ENCODE results near the gene GLOD4. TPM values are rescaled to one million over a fixed set of nuclear protein-coding genes. Genes with fewer than 3 reads are reported as not detected.
"Not testable (repeated sequence)": the region's sequence is repeated elsewhere in the genome, so short reads cannot be mapped to it uniquely, and the experiment has no call there.

Gene GLOD4
- total and polyA plus RNA-seq, 4 experiments from 2014 or later = 94.9 to 131 (median 109) TPM

DNA sequence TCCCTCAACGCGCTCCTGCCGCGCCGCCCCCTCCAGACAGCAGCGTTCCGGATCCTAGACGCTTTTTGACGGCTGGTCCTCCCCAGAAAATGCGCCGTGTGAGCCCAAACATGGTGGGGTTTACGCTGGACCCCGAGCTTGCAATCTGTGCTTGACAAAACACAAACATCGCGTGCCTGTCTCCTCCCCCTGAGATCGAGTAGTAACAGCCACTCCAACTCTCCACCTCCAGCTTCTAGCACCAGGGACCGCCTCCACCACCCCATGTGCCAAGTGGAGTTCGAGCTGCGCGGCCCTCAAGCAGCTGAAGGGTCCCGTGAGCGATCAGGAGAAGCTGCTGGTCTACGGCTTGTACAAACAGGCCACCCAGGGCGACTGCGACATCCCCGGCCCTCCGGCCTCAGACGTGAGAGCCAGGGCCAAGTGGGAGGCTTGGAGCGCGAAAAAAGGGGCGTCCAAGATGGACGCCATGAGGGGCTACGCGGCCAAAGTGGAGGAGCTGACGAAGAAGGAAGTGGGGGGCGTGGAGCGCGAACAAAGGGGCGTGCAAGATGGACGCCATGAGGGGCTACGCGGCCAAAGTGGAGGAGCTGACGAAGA is 29.4 kb downstream of the GLOD4 start:
- peak overlapping the region; percentile 73 to 81 for H3K4me3 ChIP-seq (ENCODE audit: low read length in 2 of 2)
- no peaks in the 10 kb centered on the region for H3K9me3 ChIP-seq (ENCODE audit: control insufficient read depth in 1 of 2, low read length in 2 of 2)
- Mint-ChIP-seq H3K4me1 (peaks cover 24 to 46% (median 33%) of the 10 kb centered on the region in 4 donors), H3K36me3 (peaks cover 7 to 27% of the 10 kb centered on the region in 2 donors), H3K9me3 (no peaks in the 10 kb centered on the region), H3K27me3 (no peaks in the 10 kb centered on the region), H3K27ac (peak overlapping the region; percentile 86 to 97 (median 93)), H3K4me3 (peak overlapping the region; percentile 91 to 97 (median 93))
- ChIA-PET CTCF (ENCODE audit: partially characterized antibody) (interaction anchor here (1.0 to 1.9 kb wide), 10 partner anchors 9 to 342 kb away, joined by 3 to 8 read pairs (median 4); partner anchors contain the start of genes GLOD4 and TIMM22), POLR2A (ENCODE audit: partially characterized antibody) (interaction anchor here (0.5 to 4.5 kb wide), 12 partner anchors 9 to 336 kb away, joined by 3 to 37 read pairs (median 4); partner anchors contain the start of genes GLOD4, MRM3, TIMM22 and VPS53)
- no peak for DNase-seq
- peaks cover 4% of the 10 kb centered on the region for H3K36me3 ChIP-seq (ENCODE audit: insufficient read depth, low read length)
- no peaks in the 10 kb centered on the region for H3K27me3 ChIP-seq (ENCODE audit: insufficient read depth, low read length)
- intact Hi-C loops (cut with micrococcal nuclease) = loop anchor here (1.0 to 2.0 kb wide), 5 partner anchors 20 to 340 kb away; partner anchors contain the start of genes GLOD4, MRM3, TLCD3A and VPS53
- peaks cover 27% of the 10 kb centered on the region for H3K4me1 ChIP-seq (ENCODE audit: insufficient read depth, low read length)
- peak overlapping the region; percentile 69 for H3K27ac ChIP-seq (ENCODE audit: low read depth, low read length)

DNA sequence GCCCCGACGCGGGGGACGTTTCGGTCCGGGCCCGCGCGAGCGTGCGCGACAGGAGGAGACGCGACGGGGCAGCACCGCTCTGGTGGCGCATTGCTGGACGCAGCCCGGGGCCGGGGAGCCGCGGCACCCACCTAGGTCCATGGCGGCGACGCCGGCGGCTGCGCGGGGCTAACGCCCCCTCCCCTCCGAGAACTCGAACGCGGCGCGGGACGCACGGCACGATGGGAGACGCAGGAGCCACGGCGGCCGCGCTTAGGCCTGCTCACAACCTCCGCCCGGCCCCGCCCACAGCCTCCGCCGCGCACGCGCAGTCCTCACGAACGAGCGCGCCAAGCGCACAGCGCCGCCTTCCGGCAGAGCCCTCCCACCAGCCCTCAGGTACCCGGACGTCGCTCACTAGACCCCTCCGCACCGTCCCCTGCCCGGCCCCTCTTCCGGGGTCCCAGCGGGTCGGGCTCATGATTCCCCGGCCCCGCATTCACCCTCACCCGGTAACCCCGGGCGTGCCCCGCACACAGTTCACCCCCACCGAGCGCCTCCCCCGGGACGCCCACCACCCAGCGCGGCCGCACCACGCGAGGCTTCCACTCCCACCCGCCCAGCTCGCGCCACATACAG is 30.0 kb downstream of the GLOD4 start, which contains the start of gene GEMIN4:
Gene GEMIN4, minus strand, starts transcription at position 263 of the 618 bp plus-strand sequence. Its CDS starts 122 bp downstream, at position 141.
- POLR2A ChIA-PET (ENCODE audit: partially characterized antibody) = interaction anchor here (0.5 to 4.5 kb wide), 13 partner anchors 10 to 336 kb away, joined by 3 to 37 read pairs (median 3); partner anchors contain the start of genes GLOD4, MRM3, TIMM22 and VPS53

DNA sequence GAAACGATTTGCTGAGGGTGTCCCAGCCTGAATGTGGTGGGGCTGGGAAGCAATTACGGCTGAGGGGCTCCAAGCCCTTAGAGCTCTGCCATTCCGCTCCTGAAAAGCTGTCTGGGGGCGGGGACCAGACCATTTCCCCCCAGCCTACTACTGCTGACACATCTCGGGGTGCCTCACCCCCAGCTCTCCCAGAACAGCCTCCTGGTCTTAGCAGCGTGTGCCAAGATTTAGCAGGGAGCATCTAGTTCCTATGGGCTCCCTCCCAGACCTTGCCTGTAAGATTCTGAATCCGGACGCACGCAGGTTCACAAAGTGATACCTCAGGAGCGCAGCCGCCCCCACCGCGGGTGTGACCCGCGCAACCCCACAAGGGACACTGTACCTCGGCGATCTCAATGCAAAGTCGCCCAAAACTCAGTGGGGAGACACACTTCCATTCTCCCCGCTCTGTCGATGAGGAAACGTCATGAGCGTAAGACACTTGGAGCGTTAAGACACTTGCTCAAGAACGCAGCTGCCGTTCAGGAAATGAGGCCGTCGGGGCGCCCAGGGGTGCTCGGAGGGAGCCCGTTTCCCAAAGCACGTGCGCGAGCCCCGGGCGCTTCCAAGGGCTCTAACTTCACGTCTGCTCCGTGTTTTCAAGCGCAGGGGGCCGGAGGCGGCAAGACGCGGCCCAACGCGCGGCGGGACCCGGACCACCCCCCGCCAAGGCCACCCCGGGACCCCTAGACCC is 30.6 kb downstream of the GLOD4 start:
- Mint-ChIP-seq H3K27ac (peak overlapping the region; percentile 80 to 96 (median 95)), H3K36me3 (peaks cover 0 to 29% of the 10 kb centered on the region in 2 donors), H3K27me3 (no peaks in the 10 kb centered on the region), H3K4me1 (peaks cover 24 to 46% (median 33%) of the 10 kb centered on the region in 4 donors), H3K4me3 (peak overlapping the region; percentile 92 to 96 (median 94)), H3K9me3 (no peaks in the 10 kb centered on the region)
- peaks cover 15% of the 10 kb centered on the region for H3K36me3 ChIP-seq (ENCODE audit: insufficient read depth, low read length)
- no peaks in the 10 kb centered on the region for H3K9me3 ChIP-seq (ENCODE audit: control insufficient read depth in 1 of 2, low read length in 2 of 2)
- POLR2A ChIA-PET (ENCODE audit: partially characterized antibody) = interaction anchor here (1.0 to 4.5 kb wide), 5 partner anchors 9 to 335 kb away, joined by 3 to 37 read pairs (median 5); partner anchors contain the start of genes GLOD4, MRM3 and VPS53
- CTCF ChIA-PET (ENCODE audit: partially characterized antibody) = interaction anchor here (0.7 to 1.8 kb wide), 2 partner anchors 30 to 36 kb away, joined by 3 to 5 read pairs; partner anchors contain the start of gene GLOD4
- intact Hi-C loops (cut with micrococcal nuclease) = loop anchor here (1.0 to 2.0 kb wide), 5 partner anchors 19 to 339 kb away; partner anchors contain the start of genes GLOD4, MRM3, TLCD3A and VPS53
- H3K27ac ChIP-seq (ENCODE audit: low read depth, low read length) = peak overlapping the region; percentile 69
- peaks cover 27% of the 10 kb centered on the region for H3K4me1 ChIP-seq (ENCODE audit: insufficient read depth, low read length)
- H3K27me3 ChIP-seq (ENCODE audit: insufficient read depth, low read length) = no peaks in the 10 kb centered on the region
- H3K4me3 ChIP-seq (ENCODE audit: low read length in 2 of 2) = peak overlapping the region; percentile 69 to 81
- peak in 4 of 5 donors; percentile 59 to 73 (median 65) for DNase-seq

More for the DNA sequence above, 30.0 kb downstream of the GLOD4 start, which contains the start of gene GEMIN4:
- Histone ChIP-seq H3K27me3 (ENCODE audit: insufficient read depth, low read length) (no peaks in the 10 kb centered on the region), H3K4me1 (ENCODE audit: insufficient read depth, low read length) (peaks cover 27% of the 10 kb centered on the region), H3K4me3 (ENCODE audit: low read length in 2 of 2) (peak within 1 kb of the TSS; percentile 73 to 81), H3K36me3 (ENCODE audit: insufficient read depth, low read length) (peaks cover 9% of the 10 kb centered on the region), H3K27ac (ENCODE audit: low read depth, low read length) (peak within 1 kb of the TSS; percentile 69), H3K9me3 (ENCODE audit: control insufficient read depth in 1 of 2, low read length in 2 of 2) (no peaks in the 10 kb centered on the region)
- Mint-ChIP-seq H3K36me3 (peaks cover 6 to 31% of the 10 kb centered on the region in 2 donors), H3K4me3 (peak within 1 kb of the TSS; percentile 92 to 97 (median 94)), H3K9me3 (no peaks in the 10 kb centered on the region), H3K27ac (peak within 1 kb of the TSS; percentile 86 to 97 (median 95)), H3K27me3 (no peaks in the 10 kb centered on the region), H3K4me1 (peaks cover 24 to 46% (median 33%) of the 10 kb centered on the region in 4 donors)
- CTCF ChIA-PET (ENCODE audit: partially characterized antibody) = interaction anchor here (1.0 to 1.9 kb wide), 9 partner anchors 8 to 341 kb away, joined by 3 to 8 read pairs (median 5); partner anchors contain the start of genes GLOD4 and TIMM22
- intact Hi-C loops (cut with micrococcal nuclease) = loop anchor here (1.0 to 2.0 kb wide), 5 partner anchors 19 to 340 kb away; partner anchors contain the start of genes GLOD4, MRM3, TLCD3A and VPS53
- DNase-seq = peak; percentile 93 to 99 (median 96)

DNA sequence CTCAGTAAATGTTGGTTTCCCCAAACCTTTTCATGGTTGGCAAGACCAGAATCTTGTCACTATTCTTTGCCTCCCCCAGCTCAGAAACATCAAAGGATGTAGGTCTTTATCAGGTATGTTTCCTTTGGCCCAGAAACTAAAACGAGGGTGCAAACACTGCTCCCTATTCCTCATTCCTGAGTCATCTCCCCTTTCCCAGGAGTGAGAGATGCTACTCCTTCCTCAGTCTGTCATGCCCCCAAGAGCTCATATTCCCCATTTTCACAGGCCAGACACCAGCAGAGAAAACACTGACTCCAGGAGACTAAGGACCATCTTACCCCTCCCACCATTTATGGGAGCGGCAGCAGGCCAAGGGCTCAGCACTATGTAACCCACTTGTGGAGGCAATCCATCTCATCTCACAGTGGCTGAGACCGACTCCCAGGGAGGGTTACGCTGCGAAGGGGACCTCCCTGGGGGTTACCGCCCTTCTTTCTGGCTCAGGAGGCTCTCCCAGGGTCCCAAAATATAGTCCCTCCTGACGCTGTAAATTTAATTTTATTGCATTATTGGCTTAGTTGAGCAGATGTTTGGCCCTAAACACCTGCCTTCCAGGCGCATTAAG is 31.5 kb downstream of the GLOD4 start:
- H3K9me3 Mint-ChIP-seq = no peaks in the 10 kb centered on the region
- Histone ChIP-seq H3K9me3 (ENCODE audit: control insufficient read depth in 1 of 2, low read length in 2 of 2) (no peaks in the 10 kb centered on the region), H3K27me3 (ENCODE audit: insufficient read depth, low read length) (no peaks in the 10 kb centered on the region), H3K27ac (ENCODE audit: low read depth, low read length) (no peak overlapping the region), H3K4me1 (ENCODE audit: insufficient read depth, low read length) (peaks cover 27% of the 10 kb centered on the region), H3K36me3 (ENCODE audit: insufficient read depth, low read length) (peaks cover 24% of the 10 kb centered on the region), H3K4me3 (ENCODE audit: low read length in 2 of 2) (peak overlapping the region in 1 of 2 donors; percentile 81)
- DNase-seq = no peak
- peak overlapping the region; percentile 65 to 96 (median 87) for H3K27ac Mint-ChIP-seq
- ChIA-PET CTCF (ENCODE audit: partially characterized antibody) (interaction anchor here (1.1 to 1.7 kb wide), 2 partner anchors 231 to 338 kb away, joined by 3 to 5 read pairs; no protein-coding TSS in a partner anchor), POLR2A (ENCODE audit: partially characterized antibody) (interaction anchor here (2.2 to 4.5 kb wide), 3 partner anchors 8 to 36 kb away, joined by 5 to 37 read pairs (median 12); partner anchors contain the start of genes GLOD4, MRM3 and VPS53)
- H3K36me3 Mint-ChIP-seq = peaks cover 0 to 32% of the 10 kb centered on the region in 2 donors
- peak overlapping the region; percentile 92 to 96 (median 94) for H3K4me3 Mint-ChIP-seq
- peaks cover 24 to 46% (median 33%) of the 10 kb centered on the region in 4 donors for H3K4me1 Mint-ChIP-seq
- intact Hi-C loops (cut with micrococcal nuclease) = no loop called here
- H3K27me3 Mint-ChIP-seq = no peaks in the 10 kb centered on the region

DNA sequence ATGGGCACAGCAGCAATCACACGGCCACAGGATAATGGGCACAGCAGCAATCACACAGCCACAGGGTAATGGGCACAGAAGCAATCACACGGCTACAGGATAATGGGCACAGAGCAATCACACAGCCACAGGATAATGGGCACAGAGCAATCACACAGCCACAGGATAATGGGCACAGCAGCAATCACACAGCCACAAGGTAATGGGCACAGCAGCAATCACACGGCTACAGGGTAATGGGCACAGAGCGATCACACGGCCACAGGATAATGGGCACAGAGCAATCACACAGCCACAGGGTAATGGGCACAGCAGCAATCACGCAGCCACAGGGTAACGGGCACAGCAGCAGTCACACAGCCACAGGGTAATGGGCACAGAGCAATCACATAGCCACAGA is 32.7 kb downstream of the GLOD4 start:
- H3K4me3 ChIP-seq (ENCODE audit: low read length in 2 of 2); H3K27me3 Mint-ChIP-seq; H3K9me3 Mint-ChIP-seq; H3K27me3 ChIP-seq (ENCODE audit: insufficient read depth, low read length); H3K9me3 ChIP-seq (ENCODE audit: control insufficient read depth in 1 of 2, low read length in 2 of 2); intact Hi-C loops (cut with micrococcal nuclease); POLR2A ChIA-PET (ENCODE audit: partially characterized antibody); DNase-seq; H3K27ac ChIP-seq (ENCODE audit: low read depth, low read length): not testable (repeated sequence)
- CTCF ChIA-PET (ENCODE audit: partially characterized antibody) = interaction anchor here (0.6 to 1.7 kb wide), 2 partner anchors 50 to 232 kb away, joined by 3 to 5 read pairs; no protein-coding TSS in a partner anchor
- Mint-ChIP-seq H3K27ac (peak overlapping the region in 3 of 7 donors; percentile 32 to 65 (median 52)), H3K4me3 (peak overlapping the region in 4 of 8 donors; percentile 37 to 72 (median 42)), H3K36me3 (peaks cover 3 to 35% of the 10 kb centered on the region in 2 donors), H3K4me1 (peaks cover 24 to 46% (median 33%) of the 10 kb centered on the region in 4 donors)
- Histone ChIP-seq H3K4me1 (ENCODE audit: insufficient read depth, low read length) (peaks cover 27% of the 10 kb centered on the region), H3K36me3 (ENCODE audit: insufficient read depth, low read length) (peaks cover 36% of the 10 kb centered on the region)

DNA sequence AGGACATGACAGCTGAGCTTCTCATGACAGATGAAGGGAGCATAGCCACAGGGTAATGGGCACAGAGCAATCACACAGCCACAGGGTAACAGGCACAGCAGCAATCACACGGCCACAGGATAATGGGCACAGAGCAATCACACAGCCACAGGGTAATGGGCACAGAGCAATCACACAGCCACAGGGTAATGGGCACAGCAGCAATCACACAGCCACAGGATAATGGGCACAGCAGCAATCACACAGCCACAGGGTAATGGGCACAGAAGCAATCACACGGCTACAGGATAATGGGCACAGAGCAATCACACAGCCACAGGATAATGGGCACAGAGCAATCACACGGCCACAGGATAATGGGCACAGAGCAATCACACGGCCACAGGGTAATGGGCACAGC is 33.5 kb downstream of the GLOD4 start:
- H3K4me1 ChIP-seq (ENCODE audit: insufficient read depth, low read length) = peaks cover 27% of the 10 kb centered on the region
- H3K27me3 ChIP-seq (ENCODE audit: insufficient read depth, low read length); H3K4me3 ChIP-seq (ENCODE audit: low read length in 2 of 2); intact Hi-C loops (cut with micrococcal nuclease); H3K9me3 Mint-ChIP-seq; CTCF ChIA-PET (ENCODE audit: partially characterized antibody); POLR2A ChIA-PET (ENCODE audit: partially characterized antibody); DNase-seq; H3K27me3 Mint-ChIP-seq; H3K27ac ChIP-seq (ENCODE audit: low read depth, low read length); H3K9me3 ChIP-seq (ENCODE audit: control insufficient read depth in 1 of 2, low read length in 2 of 2); H3K27ac Mint-ChIP-seq: not testable (repeated sequence)
- Mint-ChIP-seq H3K4me3 (peak overlapping the region in 2 of 8 donors; percentile 26 to 46), H3K4me1 (peaks cover 24 to 45% (median 34%) of the 10 kb centered on the region in 4 donors), H3K36me3 (peaks cover 6 to 38% of the 10 kb centered on the region in 2 donors)
- H3K36me3 ChIP-seq (ENCODE audit: insufficient read depth, low read length) = peaks cover 42% of the 10 kb centered on the region
